ENCODE data around the gene PRRC2C. TPM values are rescaled to one million over a fixed set of nuclear protein-coding genes. Genes with fewer than 3 reads are reported as not detected.

Gene PRRC2C
- total RNA-seq, 2 experiments from 2014 or later = 191 to 205 TPM

GRCh38 chr1:171616586-171616985 is 131.3 kb downstream of the PRRC2C start:
- CTCF ChIA-PET = no interaction called here
- no peak overlapping the region for H3K27ac Mint-ChIP-seq
- H3K27me3 Mint-ChIP-seq = no peaks in the 10 kb centered on the region
- POLR2A ChIA-PET = no interaction called here
- DNase-seq = no peak
- H3K36me3 Mint-ChIP-seq = no peaks in the 10 kb centered on the region
- intact Hi-C loops (cut with micrococcal nuclease) = no loop called here
- H3K4me3 Mint-ChIP-seq = no peak overlapping the region
- no peaks in the 10 kb centered on the region for H3K4me1 Mint-ChIP-seq (ENCODE audit: low read depth)
- H3K9me3 Mint-ChIP-seq = no peaks in the 10 kb centered on the region

- Mint-ChIP-seq H3K4me3 (no peak within 1 kb of the TSS), H3K36me3 (no peaks in the 10 kb centered on the region), H3K4me1 (ENCODE audit: low read depth) (no peaks in the 10 kb centered on the region), H3K27ac (no peak within 1 kb of the TSS), H3K9me3 (no peaks in the 10 kb centered on the region), H3K27me3 (peaks cover 1% of the 10 kb centered on the region)
- CTCF ChIA-PET = interaction anchor here (1.2 kb wide), 2 partner anchors 23 to 32 kb away, joined by 4 to 6 read pairs; no protein-coding TSS in a partner anchor
- POLR2A ChIA-PET = no interaction called here
- no peak for DNase-seq
- intact Hi-C loops (cut with micrococcal nuclease) = no loop called here
Observed at GRCh38 chr1:171622152-171622462, 136.8 kb downstream of the PRRC2C start, which contains the start of gene MYOCOS. Gene MYOCOS (plus strand): TSS chr1:171622243. CDS start chr1:171623884, 1,641 bp downstream.

- Mint-ChIP-seq H3K27ac (no peak overlapping the region), H3K4me1 (ENCODE audit: low read depth) (no peaks in the 10 kb centered on the region), H3K9me3 (no peaks in the 10 kb centered on the region), H3K4me3 (no peak overlapping the region), H3K27me3 (peaks cover 1% of the 10 kb centered on the region), H3K36me3 (no peaks in the 10 kb centered on the region)
- ChIA-PET POLR2A (no interaction called here), CTCF (no interaction called here)
- intact Hi-C loops (cut with micrococcal nuclease) = no loop called here
- DNase-seq = no peak
Observed at GRCh38 chr1:171623651-171624331, 138.5 kb downstream of the PRRC2C start.

- H3K9me3 Mint-ChIP-seq = no peaks in the 10 kb centered on the region
- ChIA-PET POLR2A (no interaction called here), CTCF (interaction anchor here (1.3 kb wide), 1 partner anchor 140 kb away, joined by 3 read pairs; the partner anchor contains the start of gene PRRC2C)
- peaks cover 12% of the 10 kb centered on the region for H3K27me3 Mint-ChIP-seq
- DNase-seq = no peak
- H3K4me3 Mint-ChIP-seq = no peak overlapping the region
- no peaks in the 10 kb centered on the region for H3K36me3 Mint-ChIP-seq
- H3K4me1 Mint-ChIP-seq (ENCODE audit: low read depth) = no peaks in the 10 kb centered on the region
- no peak overlapping the region for H3K27ac Mint-ChIP-seq
- intact Hi-C loops (cut with micrococcal nuclease) = no loop called here
Observed at GRCh38 chr1:171625225-171625624, 139.9 kb downstream of the PRRC2C start.

- H3K9me3 Mint-ChIP-seq = no peaks in the 10 kb centered on the region
- no peak for DNase-seq
- ChIA-PET POLR2A (no interaction called here), CTCF (no interaction called here)
- H3K36me3 Mint-ChIP-seq = no peaks in the 10 kb centered on the region
- H3K4me1 Mint-ChIP-seq (ENCODE audit: low read depth) = no peaks in the 10 kb centered on the region
- intact Hi-C loops (cut with micrococcal nuclease) = no loop called here
- peaks cover 14% of the 10 kb centered on the region for H3K27me3 Mint-ChIP-seq
- no peak overlapping the region for H3K4me3 Mint-ChIP-seq
- H3K27ac Mint-ChIP-seq = no peak overlapping the region
Observed at GRCh38 chr1:171627020-171627419, 141.7 kb downstream of the PRRC2C start.

- no peak for DNase-seq
- peaks cover 18% of the 10 kb centered on the region for H3K27me3 Mint-ChIP-seq
- intact Hi-C loops (cut with micrococcal nuclease) = no loop called here
- ChIA-PET CTCF (no interaction called here), POLR2A (interaction anchor here (0.5 kb wide), 1 partner anchor 22 kb away, joined by 3 read pairs; no protein-coding TSS in a partner anchor)
- H3K4me3 Mint-ChIP-seq = no peak overlapping the region
- no peaks in the 10 kb centered on the region for H3K4me1 Mint-ChIP-seq (ENCODE audit: low read depth)
- H3K27ac Mint-ChIP-seq = no peak overlapping the region
- no peaks in the 10 kb centered on the region for H3K9me3 Mint-ChIP-seq
- no peaks in the 10 kb centered on the region for H3K36me3 Mint-ChIP-seq
Observed at GRCh38 chr1:171628225-171628624, 142.9 kb downstream of the PRRC2C start.

GRCh38 chr1:171635661-171636060 is 150.3 kb downstream of the PRRC2C start:
- no peak overlapping the region for H3K4me3 Mint-ChIP-seq
- peaks cover 6% of the 10 kb centered on the region for H3K27me3 Mint-ChIP-seq
- no peaks in the 10 kb centered on the region for H3K9me3 Mint-ChIP-seq
- no peaks in the 10 kb centered on the region for H3K4me1 Mint-ChIP-seq (ENCODE audit: low read depth)
- no peak for DNase-seq
- POLR2A ChIA-PET = no interaction called here
- intact Hi-C loops (cut with micrococcal nuclease) = no loop called here
- CTCF ChIA-PET = interaction anchor here (3.7 kb wide), 1 partner anchor 9 kb away, joined by 17 read pairs; no protein-coding TSS in a partner anchor
- no peak overlapping the region for H3K27ac Mint-ChIP-seq
- no peaks in the 10 kb centered on the region for H3K36me3 Mint-ChIP-seq

- no peaks in the 10 kb centered on the region for H3K9me3 Mint-ChIP-seq
- ChIA-PET CTCF (interaction anchor here (3.7 kb wide), 1 partner anchor 9 kb away, joined by 17 read pairs; no protein-coding TSS in a partner anchor), POLR2A (no interaction called here)
- intact Hi-C loops (cut with micrococcal nuclease) = no loop called here
- H3K4me1 Mint-ChIP-seq (ENCODE audit: low read depth) = no peaks in the 10 kb centered on the region
- DNase-seq = no peak
- H3K36me3 Mint-ChIP-seq = no peaks in the 10 kb centered on the region
- H3K27ac Mint-ChIP-seq = no peak overlapping the region
- H3K27me3 Mint-ChIP-seq = peaks cover 6% of the 10 kb centered on the region
- H3K4me3 Mint-ChIP-seq = no peak overlapping the region
Observed at GRCh38 chr1:171636141-171636540, 150.8 kb downstream of the PRRC2C start.

- CTCF ChIA-PET = no interaction called here
- Mint-ChIP-seq H3K4me1 (ENCODE audit: low read depth) (no peaks in the 10 kb centered on the region), H3K9me3 (no peaks in the 10 kb centered on the region), H3K36me3 (no peaks in the 10 kb centered on the region), H3K4me3 (no peak overlapping the region), H3K27ac (no peak overlapping the region), H3K27me3 (peaks cover 2% of the 10 kb centered on the region)
- intact Hi-C loops (cut with micrococcal nuclease) = no loop called here
- POLR2A ChIA-PET = interaction anchor here (0.6 kb wide), 1 partner anchor 124 kb away, joined by 3 read pairs; no protein-coding TSS in a partner anchor
- DNase-seq = no peak
Observed at GRCh38 chr1:171637928-171638576, 152.7 kb downstream of the PRRC2C start.

- DNase-seq = no peak
- H3K4me3 Mint-ChIP-seq = no peak overlapping the region
- H3K4me1 Mint-ChIP-seq (ENCODE audit: low read depth) = peaks cover 4% of the 10 kb centered on the region
- intact Hi-C loops (cut with micrococcal nuclease) = no loop called here
- no peaks in the 10 kb centered on the region for H3K36me3 Mint-ChIP-seq
- H3K9me3 Mint-ChIP-seq = no peaks in the 10 kb centered on the region
- CTCF ChIA-PET = no interaction called here
- no peaks in the 10 kb centered on the region for H3K27me3 Mint-ChIP-seq
- POLR2A ChIA-PET = no interaction called here
- no peak overlapping the region for H3K27ac Mint-ChIP-seq
Observed at GRCh38 chr1:171640225-171640624, 154.9 kb downstream of the PRRC2C start.

- no peaks in the 10 kb centered on the region for H3K36me3 Mint-ChIP-seq
- ChIA-PET CTCF (no interaction called here), POLR2A (no interaction called here)
- no peak for DNase-seq
- no peak overlapping the region for H3K27ac Mint-ChIP-seq
- H3K4me1 Mint-ChIP-seq (ENCODE audit: low read depth) = peaks cover 4% of the 10 kb centered on the region
- intact Hi-C loops (cut with micrococcal nuclease) = no loop called here
- no peak overlapping the region for H3K4me3 Mint-ChIP-seq
- H3K9me3 Mint-ChIP-seq = no peaks in the 10 kb centered on the region
- no peaks in the 10 kb centered on the region for H3K27me3 Mint-ChIP-seq
Observed at GRCh38 chr1:171641076-171641864, 155.9 kb downstream of the PRRC2C start.

GRCh38 chr1:171642197-171642596 is 156.9 kb downstream of the PRRC2C start:
- Mint-ChIP-seq H3K27me3 (no peaks in the 10 kb centered on the region), H3K27ac (no peak overlapping the region), H3K9me3 (no peaks in the 10 kb centered on the region), H3K4me3 (no peak overlapping the region), H3K36me3 (no peaks in the 10 kb centered on the region), H3K4me1 (ENCODE audit: low read depth) (peaks cover 4% of the 10 kb centered on the region)
- POLR2A ChIA-PET = no interaction called here
- intact Hi-C loops (cut with micrococcal nuclease) = no loop called here
- CTCF ChIA-PET = no interaction called here
- DNase-seq = no peak
